GM19468 (cell line): ENCODE results near the gene AACS.
"Not testable (repeated sequence)": the region's sequence is repeated elsewhere in the genome, so short reads cannot be mapped to it uniquely, and the experiment has no call there.

Experiments
- ATAC-seq: cut with Tn5 transposase; IDR thresholded peaks from one replicate; pipeline ENCODE4 v1.9.1; 2021; ENCODE audit warnings: mild to moderate bottlenecking, moderate library complexity, moderate number of reproducible peaks; ENCODE audit not compliant: unreplicated experiment; ENCODE audit errors: extremely low read depth

The AACS gene

DNA sequence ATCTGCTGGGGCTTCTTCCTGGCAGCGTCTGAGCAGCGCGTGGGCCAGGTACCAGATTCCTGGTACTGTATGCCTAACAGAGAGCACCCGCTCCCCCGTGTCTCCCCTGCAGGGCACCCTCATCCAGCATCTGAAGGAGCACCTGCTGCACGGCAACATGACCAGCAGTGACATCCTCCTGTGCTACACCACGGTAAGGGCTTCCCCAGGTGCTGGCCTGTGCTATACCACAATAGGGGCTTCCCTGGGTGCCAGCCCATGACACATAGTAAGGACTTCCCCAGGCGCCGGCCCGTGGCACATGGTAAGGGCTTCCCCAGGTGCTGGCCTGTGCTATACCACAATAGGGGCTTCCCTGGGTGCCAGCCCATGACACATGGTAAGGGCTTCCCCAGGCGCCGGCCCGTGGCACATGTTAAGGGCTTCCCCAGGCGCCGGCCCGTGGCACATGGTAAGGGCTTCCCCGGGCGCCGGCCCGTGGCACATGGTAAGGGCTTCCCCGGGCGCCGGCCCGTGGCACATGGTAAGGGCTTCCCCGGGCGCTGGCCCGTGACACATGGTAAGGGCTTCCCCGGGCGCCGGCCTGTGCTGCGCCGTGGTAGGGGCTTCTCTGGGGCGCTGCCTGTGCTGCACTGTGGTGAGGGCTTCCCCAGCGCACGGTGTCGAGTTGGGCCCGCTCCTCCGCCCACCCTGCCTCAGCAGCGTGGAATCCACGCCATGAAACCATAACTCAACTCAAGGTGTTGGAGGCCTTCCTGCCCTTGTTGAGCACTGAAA is 49.3 kb downstream of the AACS start:
- ATAC-seq: no peak

GRCh38 chr12:125120566-125120965 is 55.3 kb downstream of the AACS start:
- ATAC-seq: no peak

DNA sequence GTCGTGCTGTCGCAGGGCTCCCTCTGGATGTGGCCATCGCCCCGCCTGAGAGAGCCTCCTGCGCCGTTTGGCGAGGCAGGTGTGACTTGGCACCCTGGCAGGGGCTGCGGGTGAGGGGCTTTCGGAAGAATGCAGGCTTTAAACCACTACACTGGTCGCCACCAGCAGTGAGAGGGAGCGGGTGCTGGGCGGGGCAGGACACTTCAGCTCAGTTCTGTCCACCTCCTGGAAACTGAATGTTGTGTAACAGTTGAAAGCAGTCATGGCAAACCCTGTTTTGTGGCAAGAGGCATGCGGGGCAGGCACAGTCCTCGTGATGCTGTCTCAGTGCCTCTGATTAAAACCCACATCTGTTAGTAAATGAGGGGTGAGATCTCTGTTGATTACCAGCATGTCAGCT is 55.9 kb downstream of the AACS start:
- no peak for ATAC-seq

DNA sequence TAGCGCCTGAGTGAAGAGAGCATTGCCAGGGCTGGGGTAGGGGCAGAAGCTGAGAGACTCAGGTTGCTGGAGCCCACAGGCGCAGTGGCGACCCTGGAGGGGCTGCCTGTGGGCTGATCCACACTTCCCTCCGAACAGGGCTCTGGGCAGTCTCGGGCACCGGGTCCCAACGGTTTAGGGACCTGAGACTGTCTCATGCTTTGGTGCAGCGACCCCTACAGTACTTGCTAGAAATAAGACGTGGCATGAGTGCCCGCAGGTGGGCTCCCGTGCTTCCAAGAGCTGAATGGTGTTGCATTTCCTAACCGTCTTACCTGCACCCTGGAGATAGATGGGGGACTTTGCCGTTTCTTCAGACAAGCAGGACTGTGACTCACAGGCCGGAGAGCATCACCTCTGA is 57.4 kb downstream of the AACS start:
- no peak for ATAC-seq

- ATAC-seq: no peak
Observed at GRCh38 chr12:125124320-125124966, 59.2 kb downstream of the AACS start.

- ATAC-seq: no peak
Observed at GRCh38 chr12:125125271-125125670, 60.0 kb downstream of the AACS start.

DNA sequence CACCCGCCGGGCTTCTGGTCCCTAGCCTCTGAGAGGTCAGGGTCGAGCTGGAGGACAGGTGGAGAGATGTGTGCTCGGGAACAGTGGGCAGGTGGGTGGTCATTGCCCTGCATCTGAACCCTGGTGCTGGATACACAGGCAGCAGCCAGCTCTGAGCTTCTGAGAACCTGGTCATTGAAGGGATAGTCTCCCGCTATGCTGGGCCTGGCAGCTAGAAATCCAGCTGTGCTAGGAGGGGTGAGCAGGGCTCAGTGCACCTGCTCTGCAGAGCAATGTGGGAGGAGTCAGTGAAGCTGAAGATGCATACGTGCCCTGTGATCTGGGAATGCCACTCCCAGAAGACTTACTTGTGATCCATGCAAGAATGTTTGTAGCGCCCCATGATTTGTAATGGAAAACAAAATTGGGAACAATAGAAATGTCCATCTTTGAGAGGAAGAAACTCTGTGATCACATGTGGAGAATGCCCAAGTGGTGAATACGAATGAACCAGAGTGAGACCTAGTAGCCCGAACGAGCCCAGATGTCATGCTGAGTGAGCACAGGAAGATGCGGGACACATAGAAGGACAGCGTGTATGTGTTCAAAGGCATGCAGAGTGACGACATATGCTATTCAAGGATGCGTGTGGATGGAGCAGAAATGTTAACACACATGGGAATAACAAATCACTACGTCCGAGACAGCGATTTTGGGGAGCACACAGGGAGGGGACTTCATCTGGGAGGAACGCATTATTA is 63.4 kb downstream of the AACS start:
- ATAC-seq: no peak

GRCh38 chr12:125129179-125129571 is 63.9 kb downstream of the AACS start:
- no peak for ATAC-seq

DNA sequence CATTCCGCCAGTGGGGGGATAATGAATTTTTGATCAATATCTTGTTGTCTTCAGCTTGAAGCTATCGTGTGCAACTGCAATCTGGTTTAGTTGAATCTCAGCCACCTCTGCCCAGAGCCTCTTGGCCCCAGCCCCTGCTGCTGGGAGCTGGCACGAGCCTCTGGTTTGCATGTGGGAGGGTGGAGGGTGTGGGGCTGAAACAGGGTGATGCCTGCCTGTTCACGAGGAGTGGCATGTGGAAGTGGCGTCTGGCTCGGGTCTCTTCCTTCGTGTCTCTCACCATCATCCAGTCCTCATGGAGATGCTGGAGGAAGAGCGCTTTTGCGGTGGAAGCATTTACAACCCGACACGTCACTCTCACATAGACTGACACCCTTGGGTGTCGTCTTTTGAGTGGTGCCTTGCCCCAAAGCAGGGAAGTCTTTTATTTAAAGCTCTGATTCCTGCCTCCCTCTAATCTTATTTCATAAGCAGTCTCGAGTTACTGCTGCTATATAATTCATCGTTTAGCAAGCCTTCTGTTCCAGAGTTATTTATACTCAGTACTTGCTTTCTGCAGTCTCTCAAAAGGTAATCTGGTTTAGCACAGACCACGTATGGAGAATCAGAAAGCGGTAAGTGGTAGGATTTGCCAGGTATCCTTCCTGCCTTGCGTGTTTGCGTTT is 64.5 kb downstream of the AACS start:
- ATAC-seq: no peak

- ATAC-seq: no peak
Observed at GRCh38 chr12:125131958-125132357, 66.7 kb downstream of the AACS start.

DNA sequence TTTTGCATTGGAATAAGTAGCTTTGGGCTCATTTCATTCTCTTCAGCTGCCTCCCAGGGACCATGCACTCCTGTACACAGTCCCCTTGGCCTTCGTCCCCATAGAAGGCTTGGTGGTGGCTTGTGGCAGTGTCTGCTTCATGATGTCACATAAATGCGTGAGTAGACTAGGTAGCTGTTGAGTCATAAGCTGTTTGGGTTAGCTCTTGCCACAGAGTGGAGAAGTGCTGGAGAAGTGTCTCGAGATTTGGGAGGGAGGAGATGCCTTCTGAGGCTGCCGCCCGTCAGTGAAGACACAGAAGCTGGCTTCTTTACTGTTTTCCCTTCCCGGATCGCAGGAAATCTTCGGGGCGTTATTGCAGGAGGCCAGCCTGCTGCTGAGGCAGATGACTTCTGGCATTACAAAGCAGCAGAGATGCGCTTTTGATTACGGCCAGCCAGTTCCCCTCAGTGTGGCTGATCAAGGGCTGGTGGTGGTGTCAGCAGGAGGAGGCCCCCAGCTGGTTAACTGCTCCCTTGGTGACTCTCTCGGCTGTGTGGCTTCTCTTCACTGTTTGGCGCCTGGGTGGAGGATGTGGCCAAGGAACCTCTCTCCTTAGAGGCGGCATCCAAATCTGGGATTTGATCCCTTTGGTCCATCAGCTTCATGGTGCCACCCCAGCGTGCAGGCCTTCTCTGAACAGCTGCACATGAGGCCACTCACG is 67.6 kb downstream of the AACS start:
- ATAC-seq: no peak

DNA sequence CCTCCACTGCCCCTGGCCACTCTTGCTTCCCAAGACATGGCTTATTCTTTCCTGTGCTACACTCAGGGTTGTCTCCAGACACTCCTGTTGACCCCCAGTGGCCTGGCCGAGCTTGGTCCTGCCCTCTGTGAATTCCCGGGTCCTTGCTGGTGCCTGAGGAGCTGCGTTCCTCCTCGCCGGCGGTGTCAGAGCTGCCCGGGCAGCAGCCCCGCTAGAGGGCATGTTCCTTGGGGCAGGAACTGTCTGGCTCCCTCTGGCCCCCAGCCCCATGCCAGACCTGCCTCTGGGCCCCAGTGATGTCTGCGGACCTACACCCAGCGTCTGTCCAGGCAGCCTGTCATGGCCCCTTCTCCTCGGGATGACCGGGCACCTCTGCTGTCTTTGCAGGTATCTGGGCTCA is 68.4 kb downstream of the AACS start:
- ATAC-seq: no peak

DNA sequence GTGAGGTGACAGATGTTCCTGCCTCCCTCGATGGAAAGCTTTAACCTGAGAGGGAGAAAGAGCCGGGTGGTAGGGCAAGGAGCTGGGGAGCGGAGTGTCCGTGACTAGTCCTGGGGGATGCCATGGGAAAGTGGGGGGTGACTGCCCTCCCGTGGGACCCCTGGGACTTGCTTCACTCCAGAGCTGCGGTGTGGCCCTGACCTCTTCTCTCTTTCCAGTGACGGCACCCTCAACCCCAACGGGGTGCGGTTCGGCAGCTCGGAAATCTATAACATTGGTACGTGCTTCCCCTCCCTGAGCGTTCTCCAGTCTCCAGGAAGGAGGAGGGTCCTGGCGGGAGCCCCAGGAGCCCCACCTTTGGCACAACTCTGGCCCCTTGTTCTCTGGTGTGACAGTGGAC is 69.3 kb downstream of the AACS start:
- ATAC-seq: no peak

GRCh38 chr12:125135906-125136305 is 70.7 kb downstream of the AACS start:
- no peak for ATAC-seq

- ATAC-seq: no peak
Observed at GRCh38 chr12:125136702-125137101, 71.5 kb downstream of the AACS start.

DNA sequence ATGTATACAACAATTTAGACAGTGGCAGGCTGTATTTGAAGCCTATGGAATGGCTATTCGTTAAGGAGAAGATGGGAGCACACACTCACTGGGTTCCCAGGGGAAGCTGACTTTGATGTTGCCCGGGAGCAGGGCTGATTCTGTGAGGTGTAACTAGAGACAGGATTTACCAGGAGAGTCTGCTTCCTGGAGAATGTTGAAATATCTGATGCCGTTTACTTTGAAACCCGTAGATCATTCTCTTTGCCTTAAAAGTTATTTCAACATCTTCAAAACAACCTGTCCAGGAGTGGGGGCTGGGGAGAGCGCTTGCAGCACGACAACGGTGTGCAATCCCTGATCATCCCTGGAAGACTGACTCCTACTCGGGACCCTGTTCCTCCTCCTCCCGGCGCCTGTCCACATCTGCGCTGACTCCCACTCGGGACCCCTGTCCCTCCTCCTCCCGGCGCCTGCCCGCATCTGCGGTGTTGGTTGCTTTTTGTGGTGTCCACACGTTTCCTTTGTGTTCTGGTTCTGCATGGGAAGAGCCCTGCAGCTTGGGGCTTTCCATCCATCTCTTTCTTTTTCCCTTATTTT is 72.6 kb downstream of the AACS start:
- no peak for ATAC-seq

DNA sequence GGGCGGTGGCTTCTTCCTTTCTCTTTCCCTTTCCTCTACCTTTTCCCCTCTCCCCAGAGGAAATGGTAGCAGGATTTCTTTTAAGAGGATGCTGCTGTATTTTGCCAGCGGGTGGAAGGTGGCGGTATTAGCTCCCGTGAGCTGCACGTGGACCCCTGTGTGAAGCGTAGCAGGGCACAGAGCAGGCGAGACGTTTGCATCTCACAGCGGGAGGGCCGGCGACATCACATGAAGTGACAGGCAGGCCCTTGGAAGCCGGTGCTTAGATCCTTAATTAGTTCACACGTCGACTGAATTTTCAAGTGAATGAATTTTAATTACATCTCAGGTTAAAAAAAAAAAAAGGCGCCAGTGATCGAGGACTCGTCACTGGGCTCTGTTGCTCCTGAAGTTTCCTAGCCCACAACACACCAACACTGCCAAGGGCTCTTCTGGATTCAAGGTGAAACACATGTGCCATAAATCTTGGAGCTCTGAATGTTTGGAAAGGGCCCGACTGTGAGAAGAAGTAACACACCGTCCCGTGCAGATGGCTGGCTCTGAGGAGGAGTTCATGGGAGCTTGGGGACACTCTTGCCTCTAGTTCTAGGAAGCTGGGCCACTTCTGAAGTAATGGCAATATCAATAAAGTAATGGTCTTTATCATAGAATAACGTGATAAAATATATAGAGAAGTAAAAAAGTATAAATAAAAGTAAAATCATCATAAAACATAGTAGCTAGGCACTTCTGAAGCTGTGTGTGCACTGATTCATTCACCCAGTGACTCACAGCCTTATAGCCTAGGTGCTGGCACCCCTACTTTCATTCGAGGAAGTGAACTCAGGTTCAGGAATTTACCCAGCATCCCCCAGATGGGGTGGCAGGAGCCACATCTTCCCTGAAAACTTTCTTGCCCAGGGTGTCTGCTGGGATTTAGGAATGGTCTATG is 75.3 kb downstream of the AACS start:
- ATAC-seq: no peak

DNA sequence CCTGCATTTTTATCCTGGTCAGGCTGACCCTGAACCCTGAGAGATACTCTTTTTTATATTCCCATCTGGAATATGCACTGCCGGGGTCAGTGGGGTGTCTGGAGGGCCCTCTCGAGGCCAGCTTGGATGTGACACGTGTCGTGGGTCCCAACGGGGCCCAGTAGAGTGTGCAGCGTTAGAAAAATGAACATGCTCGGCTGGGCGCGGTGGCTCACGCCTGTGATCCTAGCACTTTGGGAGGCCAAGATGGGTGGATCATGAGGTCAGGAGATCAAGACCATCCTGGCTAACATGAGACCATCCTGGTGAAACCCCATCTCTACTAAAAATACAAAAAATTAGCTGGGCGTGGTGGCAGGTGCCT is 76.0 kb downstream of the AACS start:
- not testable (repeated sequence) for ATAC-seq

GRCh38 chr12:125142601-125143000 is 77.4 kb downstream of the AACS start:
- no peak for ATAC-seq
